Muscle of leg (tissue), 9 donors: ENCODE data around the gene PRIM1. TPM values are rescaled to one million over a fixed set of nuclear protein-coding genes. Genes with fewer than 3 reads are reported as not detected.

Source experiments
- polyA plus RNA-seq, 8 donors: library from polyadenylated mRNA; unstranded; fragments of 120-200 nt; gene quantifications; one replicate each; pipeline versions ENCODE4 v1.2.1 to v1.2.3, GENCODE V29; 2013; ENCODE audit warnings: inconsistent platforms in 1 of 8, low replicate concordance in 1 of 8; ENCODE audit not compliant: insufficient read length in 8 of 8, insufficient read depth in 1 of 8
- total RNA-seq: library from RNA; stranded (reverse); fragments of 120-200 nt; gene quantifications from one replicate; pipeline ENCODE4 v1.2.4, GENCODE V29; 2013

The PRIM1 gene
- total and polyA plus RNA-seq, 9 donors: 9.3 to 13.9 (median 10.6) TPM

Other genes with a start within 250 kb of the PRIM1 start
- gene RBMS2, start 230.5 kb downstream of the PRIM1 start, total RNA-seq: 19.6 TPM
- 10 to 100 TPM; 13.0 to 29.3 (median 19.2) TPM for gene RBMS2, start 230.5 kb downstream of the PRIM1 start, polyA plus RNA-seq
- 17.6 TPM for gene BAZ2A, start 122.0 kb downstream of the PRIM1 start, total RNA-seq
- gene BAZ2A, start 122.0 kb downstream of the PRIM1 start, polyA plus RNA-seq: 10 to 100 TPM; 26.4 to 44.8 (median 37.6) TPM
- gene ATP5F1B, start 106.3 kb downstream of the PRIM1 start, total RNA-seq: 428 TPM
- gene ATP5F1B, start 106.3 kb downstream of the PRIM1 start, polyA plus RNA-seq: 100 to 1,000 TPM; 633 to 733 (median 708) TPM
- gene PTGES3, start 64.0 kb downstream of the PRIM1 start, total RNA-seq: 73.6 TPM
- 100 to 1,000 TPM; 199 to 246 (median 205) TPM for gene PTGES3, start 64.0 kb downstream of the PRIM1 start, polyA plus RNA-seq
- 1,652 TPM for gene NACA, start 27.0 kb downstream of the PRIM1 start, total RNA-seq
- 1,000 to 10,000 TPM; 1,679 to 2,423 (median 2,076) TPM for gene NACA, start 27.0 kb downstream of the PRIM1 start, polyA plus RNA-seq
- 0.13 TPM for gene HSD17B6, start 11.0 kb upstream of the PRIM1 start, total RNA-seq
- gene HSD17B6, start 11.0 kb upstream of the PRIM1 start, polyA plus RNA-seq: under 1 TPM; 0.15 to 0.64 (median 0.44) TPM
- 0.22 TPM for gene SDR9C7, start 182.1 kb upstream of the PRIM1 start, total RNA-seq
- gene SDR9C7, start 182.1 kb upstream of the PRIM1 start, polyA plus RNA-seq: under 1 TPM; 0.17 to 0.59 (median 0.24) TPM
- 0.27 TPM for gene RDH16, start 205.3 kb upstream of the PRIM1 start, total RNA-seq
- under 1 TPM; 0.12 to 0.50 (median 0.24) TPM for gene RDH16, start 205.3 kb upstream of the PRIM1 start, polyA plus RNA-seq